GM18519 (cell line): ENCODE data around the gene RNASE7.
"Not testable (repeated sequence)": the region's sequence is repeated elsewhere in the genome, so short reads cannot be mapped to it uniquely, and the experiment has no call there.

Source experiments
- ATAC-seq: cut with Tn5 transposase; IDR thresholded peaks from one replicate; pipeline ENCODE4 v1.9.1; 2021; ENCODE audit warnings: mild to moderate bottlenecking, moderate library complexity; ENCODE audit not compliant: unreplicated experiment, low FRiP score

The RNASE7 gene, protein sequence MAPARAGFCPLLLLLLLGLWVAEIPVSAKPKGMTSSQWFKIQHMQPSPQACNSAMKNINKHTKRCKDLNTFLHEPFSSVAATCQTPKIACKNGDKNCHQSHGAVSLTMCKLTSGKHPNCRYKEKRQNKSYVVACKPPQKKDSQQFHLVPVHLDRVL

DNA sequence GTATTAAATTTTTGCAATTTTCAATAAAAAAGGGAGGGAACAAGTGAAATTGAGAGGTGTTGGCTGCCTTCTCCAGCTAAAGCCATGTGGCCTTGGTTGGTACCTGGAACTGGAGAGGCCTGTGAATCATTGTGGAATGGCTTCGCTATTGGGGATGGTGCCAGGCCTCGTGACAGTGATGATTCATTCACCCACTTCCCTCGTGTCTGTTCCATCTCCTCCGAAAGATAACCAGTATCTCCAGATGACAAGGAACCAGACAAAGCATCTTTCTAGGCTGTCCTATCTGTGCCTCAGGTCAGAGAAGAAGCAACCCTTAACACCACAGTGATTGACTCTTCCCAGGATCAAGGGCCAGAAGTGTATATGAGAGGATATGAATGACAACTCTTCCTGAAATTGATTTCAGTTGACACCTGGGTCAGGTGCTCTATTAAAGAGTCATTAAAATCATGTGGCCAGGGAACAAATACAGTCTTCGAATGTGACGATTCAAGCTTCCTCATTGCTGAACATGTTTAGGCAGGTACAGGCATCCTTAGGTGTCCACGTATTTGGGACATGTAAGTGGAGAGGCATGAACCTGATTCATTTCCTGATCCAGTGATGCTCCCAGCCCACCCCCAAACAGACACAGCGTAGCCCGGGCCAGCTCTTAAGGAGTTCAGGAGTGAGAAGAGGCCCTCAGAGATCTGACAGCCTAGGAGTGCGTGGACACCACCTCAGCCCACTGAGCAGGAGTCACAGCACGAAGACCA lies at the start of gene RNASE7:
Gene RNASE7 (plus strand): TSS at position 687 of the 758 bp plus-strand sequence. CDS start 631 bp downstream, outside the sequence.
- ATAC-seq: no peak

DNA sequence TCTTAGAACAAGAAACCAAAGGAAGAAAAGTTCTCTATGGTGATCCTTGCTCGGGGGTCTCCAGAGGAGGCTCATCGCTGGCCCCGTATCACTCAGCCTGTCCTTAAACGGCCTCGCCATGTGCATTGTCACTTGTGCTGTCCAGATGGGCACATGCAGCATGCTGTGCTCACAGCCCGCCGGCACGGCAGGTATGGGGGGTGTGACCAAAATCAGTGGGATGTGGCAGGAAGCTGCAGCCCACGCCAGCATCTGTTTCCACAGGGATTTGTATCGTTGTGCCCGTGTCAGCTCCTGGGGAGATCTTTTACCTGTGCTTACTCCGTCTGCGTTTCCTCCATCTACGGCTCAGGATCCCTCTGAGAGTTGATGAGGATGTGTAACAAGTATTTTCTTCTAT lies 45.6 kb upstream of the RNASE7 start:
- no peak for ATAC-seq

DNA sequence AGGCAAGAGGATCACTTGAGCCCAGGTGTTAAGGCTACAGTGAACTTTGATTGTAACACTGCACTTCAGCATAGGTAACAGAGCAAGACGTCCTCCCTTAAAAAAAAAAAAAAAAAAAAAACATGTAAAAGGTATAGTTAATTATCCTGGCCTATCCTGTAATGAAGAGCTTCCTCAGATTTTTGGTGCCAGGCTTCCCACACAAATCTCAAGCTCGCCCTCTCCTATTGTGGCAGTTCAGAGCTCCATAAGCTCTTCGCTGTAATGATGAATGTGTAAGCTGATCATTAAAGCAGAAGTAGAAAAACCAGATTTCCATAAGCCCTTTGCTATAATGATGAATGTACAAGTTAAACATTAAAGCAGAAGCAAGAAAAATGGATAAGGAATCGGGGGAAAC lies 45.0 kb upstream of the RNASE7 start:
- ATAC-seq: no peak

GRCh38 chr14:20997564-20997963 lies 44.6 kb upstream of the RNASE7 start:
- ATAC-seq: no peak

DNA sequence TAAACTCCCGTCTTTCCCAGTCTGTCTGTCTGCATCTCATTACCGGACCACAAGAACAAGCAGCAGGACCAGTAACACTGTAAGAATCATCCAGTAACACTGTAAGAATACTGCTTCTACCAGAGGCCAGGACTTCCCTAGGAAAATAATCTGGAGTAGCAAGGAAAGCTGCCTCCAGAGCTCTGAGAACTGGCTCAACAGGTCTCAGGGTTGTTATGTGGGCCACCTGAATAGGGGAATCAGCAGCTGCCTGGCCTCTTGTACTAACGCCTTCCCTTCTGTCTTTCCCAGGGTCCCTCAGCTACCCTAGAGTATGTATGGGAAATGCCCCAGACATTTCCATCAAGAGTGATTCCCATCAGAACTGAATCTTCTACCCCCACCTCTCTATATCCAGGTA lies 44.0 kb upstream of the RNASE7 start:
- no peak for ATAC-seq

DNA sequence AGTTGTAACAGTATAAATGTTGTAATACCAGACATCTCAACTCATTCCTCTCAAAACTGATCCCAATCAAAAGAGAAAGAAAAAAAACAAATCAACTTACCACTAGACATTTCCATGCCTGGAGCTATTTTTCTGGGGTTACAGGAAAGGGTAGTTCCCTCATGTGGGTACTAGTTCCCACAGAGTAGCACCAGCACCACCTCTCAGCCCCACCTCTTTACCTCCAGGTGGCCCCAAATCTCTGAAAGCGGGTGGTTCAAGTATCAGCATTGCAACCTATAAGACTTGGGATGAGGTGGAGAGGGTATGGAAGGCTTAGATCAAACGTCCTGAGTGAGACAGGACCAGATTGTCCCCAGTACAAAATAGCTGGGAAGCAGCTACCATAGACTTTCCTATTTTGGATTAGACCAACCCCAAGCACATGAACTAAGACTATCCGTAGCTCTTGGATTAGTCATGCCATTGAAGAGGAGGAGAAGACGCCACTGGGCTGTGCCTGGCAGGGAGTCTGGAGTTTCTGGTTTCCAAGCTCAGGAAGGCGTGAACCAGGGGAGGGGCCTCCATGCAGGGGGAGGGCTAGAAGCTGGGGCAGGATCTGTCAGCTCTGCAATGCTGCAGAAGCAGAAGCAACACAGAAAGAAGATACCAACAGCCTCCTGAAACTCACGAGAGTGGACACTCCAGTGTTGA lies 43.3 kb upstream of the RNASE7 start, which contains the start of gene SLC39A2:
Gene SLC39A2 (plus strand): TSS at position 620 of the 693 bp plus-strand sequence. CDS start 154 bp downstream, outside the sequence.
- no peak for ATAC-seq

DNA sequence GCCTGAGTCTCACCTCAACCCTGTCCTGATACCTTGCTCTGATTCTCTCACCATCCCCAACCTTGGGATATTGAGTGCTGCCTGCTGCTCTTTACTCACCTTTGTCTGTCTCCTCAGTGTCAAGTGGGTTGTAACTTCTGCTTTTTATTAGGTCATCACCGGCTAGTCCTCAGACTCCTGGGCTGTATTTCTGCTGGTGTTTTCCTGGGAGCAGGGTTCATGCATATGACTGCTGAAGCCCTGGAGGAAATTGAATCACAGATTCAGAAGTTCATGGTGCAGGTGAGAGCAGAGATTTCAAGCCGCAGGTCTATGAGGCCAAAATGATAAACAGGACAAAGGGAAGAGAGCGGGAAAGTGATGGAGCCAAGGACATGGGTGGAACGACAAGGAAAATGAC lies 42.6 kb upstream of the RNASE7 start:
- no peak for ATAC-seq

- no peak for ATAC-seq
Observed at GRCh38 chr14:21001218-21001617, 40.9 kb upstream of the RNASE7 start.

DNA sequence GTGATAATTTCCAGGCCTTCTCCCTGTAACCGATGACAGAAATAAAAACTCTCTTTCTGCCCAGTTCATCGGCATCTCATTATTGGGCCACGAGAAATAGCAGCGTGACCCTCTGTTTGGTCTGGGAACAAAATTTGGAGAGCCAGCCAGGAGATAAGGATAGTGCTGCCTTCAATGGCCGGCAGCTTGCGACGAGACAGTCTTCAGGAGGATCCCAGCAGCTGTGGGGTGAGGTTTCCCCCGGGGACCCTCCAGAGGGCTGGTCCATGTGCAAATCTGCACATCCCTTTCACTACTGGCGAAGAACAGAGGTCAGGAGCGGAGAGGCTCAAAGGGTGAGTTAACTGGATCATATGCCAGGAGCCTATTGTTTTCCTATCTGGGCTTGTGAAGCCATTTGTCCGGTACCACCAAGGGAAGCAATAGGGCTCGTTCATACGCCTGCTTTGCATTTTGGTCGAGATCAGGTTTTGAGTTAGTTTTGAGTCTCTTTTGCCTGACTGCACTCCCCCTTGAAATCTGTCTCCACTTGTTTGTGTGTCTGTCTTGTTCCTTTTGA lies 38.3 kb upstream of the RNASE7 start:
- ATAC-seq: no peak

- not testable (repeated sequence) for ATAC-seq
Observed at GRCh38 chr14:21009721-21010120, 32.4 kb upstream of the RNASE7 start.

GRCh38 chr14:21011136-21011535 lies 31.0 kb upstream of the RNASE7 start:
- no peak for ATAC-seq

DNA sequence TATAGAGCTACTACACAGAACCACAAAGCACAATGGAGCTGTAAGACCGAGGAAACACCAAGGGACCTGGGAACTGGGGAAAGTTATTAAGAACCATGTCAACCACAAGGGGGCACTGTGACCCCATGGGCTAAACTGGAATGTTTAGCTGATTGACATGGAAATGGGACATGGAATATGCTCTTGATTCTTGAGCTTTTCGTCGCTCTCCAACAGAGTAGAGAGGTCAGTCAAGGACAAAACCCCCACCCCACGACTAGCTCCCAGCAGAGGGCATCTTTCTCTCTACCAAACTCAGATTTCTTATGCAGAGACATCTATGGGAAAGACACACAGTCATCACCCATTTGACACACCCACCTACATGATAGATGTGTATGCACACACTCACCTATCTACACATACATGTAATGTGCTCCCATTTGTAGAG lies 27.4 kb upstream of the RNASE7 start:
- ATAC-seq: no peak

- no peak for ATAC-seq
Observed at GRCh38 chr14:21015312-21015711, 26.9 kb upstream of the RNASE7 start.

GRCh38 chr14:21016413-21017190 lies 25.6 kb upstream of the RNASE7 start:
- no peak for ATAC-seq

GRCh38 chr14:21017528-21018245 lies 24.5 kb upstream of the RNASE7 start:
- no peak for ATAC-seq

DNA sequence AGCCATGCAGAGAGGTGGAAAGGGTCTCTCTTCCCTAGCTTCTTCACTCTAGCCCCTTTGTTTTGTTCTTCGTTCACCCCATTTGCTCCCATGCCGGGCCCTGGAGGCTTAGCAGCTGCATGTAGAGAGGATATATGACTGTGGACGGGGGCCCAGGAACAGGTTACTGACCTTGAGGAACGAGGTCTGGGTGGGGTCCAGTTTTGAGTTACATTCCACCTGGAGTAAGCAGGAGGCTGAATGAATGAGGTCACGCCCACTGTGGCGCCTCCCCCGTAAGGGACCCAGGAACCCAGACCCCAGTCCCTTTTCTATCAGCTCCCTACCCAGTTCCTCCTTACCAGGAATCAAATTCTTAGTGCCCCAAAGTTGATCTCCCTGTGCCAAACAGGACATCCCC lies 23.9 kb upstream of the RNASE7 start:
- no peak for ATAC-seq

- no peak for ATAC-seq
Observed at GRCh38 chr14:21018781-21019180, 23.4 kb upstream of the RNASE7 start.

DNA sequence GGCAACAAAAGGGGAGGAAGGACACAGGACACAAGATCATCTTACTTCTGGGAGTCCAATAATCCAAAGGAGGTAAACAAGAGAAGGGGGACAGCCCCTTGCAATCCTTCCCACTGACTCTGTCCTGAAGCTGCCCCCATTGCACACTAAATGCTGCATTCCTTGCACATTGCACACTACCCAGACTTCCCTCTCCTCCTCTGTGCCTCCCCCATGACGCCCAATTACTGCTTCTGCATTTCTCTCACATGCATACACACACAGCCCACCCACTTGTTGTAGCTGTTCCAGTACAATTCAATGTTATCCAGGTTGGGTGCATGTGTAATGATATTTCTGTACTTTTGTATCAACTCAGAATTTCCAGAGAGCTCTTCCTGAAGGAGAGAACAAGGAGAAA lies 22.8 kb upstream of the RNASE7 start:
- no peak for ATAC-seq

- ATAC-seq: no peak
Observed at GRCh38 chr14:21020977-21021545, 21.1 kb upstream of the RNASE7 start.
